HG03196 (cell line): ENCODE results near the gene BMERB1.
"Not testable (repeated sequence)": the region's sequence is repeated elsewhere in the genome, so short reads cannot be mapped to it uniquely, and the experiment has no call there.

Experiments
- ATAC-seq: cut with Tn5 transposase; IDR thresholded peaks from one replicate; pipeline ENCODE4 v1.9.1; 2021; ENCODE audit not compliant: unreplicated experiment

The BMERB1 gene

GRCh38 chr16:15459791-15460190, 25.4 kb downstream of the BMERB1 start:
- no peak for ATAC-seq

- no peak for ATAC-seq
These were observed 26.2 kb downstream of the BMERB1 start for GRCh38 chr16:15460601-15461000.

- no peak for ATAC-seq
These were observed 27.0 kb downstream of the BMERB1 start for GRCh38 chr16:15461376-15461775.

GRCh38 chr16:15464401-15465186, 30.2 kb downstream of the BMERB1 start:
- ATAC-seq = no peak

GRCh38 chr16:15466131-15466530, 31.7 kb downstream of the BMERB1 start:
- no peak for ATAC-seq

GRCh38 chr16:15466886-15467781, 32.7 kb downstream of the BMERB1 start:
- ATAC-seq = no peak

- ATAC-seq = not testable (repeated sequence)
These were observed 42.6 kb downstream of the BMERB1 start for GRCh38 chr16:15476971-15477370.

- ATAC-seq = no peak
These were observed 43.4 kb downstream of the BMERB1 start for GRCh38 chr16:15477802-15478201.

GRCh38 chr16:15482068-15482747, 47.8 kb downstream of the BMERB1 start:
- no peak for ATAC-seq

GRCh38 chr16:15482748-15483298, 48.4 kb downstream of the BMERB1 start:
- ATAC-seq = no peak

GRCh38 chr16:15483857-15484256, 49.5 kb downstream of the BMERB1 start:
- ATAC-seq = no peak

- ATAC-seq = no peak
These were observed 50.3 kb downstream of the BMERB1 start for GRCh38 chr16:15484662-15485061.

- ATAC-seq = no peak
These were observed 50.8 kb downstream of the BMERB1 start for GRCh38 chr16:15485175-15485574.

GRCh38 chr16:15486661-15487060, 52.3 kb downstream of the BMERB1 start:
- ATAC-seq = no peak

- no peak for ATAC-seq
These were observed 53.2 kb downstream of the BMERB1 start for GRCh38 chr16:15487336-15488284.

GRCh38 chr16:15489016-15489415, 54.6 kb downstream of the BMERB1 start:
- no peak for ATAC-seq

- no peak for ATAC-seq
These were observed 55.8 kb downstream of the BMERB1 start for GRCh38 chr16:15490123-15490711.

GRCh38 chr16:15491411-15491810, 57.0 kb downstream of the BMERB1 start:
- no peak for ATAC-seq

GRCh38 chr16:15492091-15492740, 57.8 kb downstream of the BMERB1 start:
- ATAC-seq = no peak
